SK-N-DZ (cell line): ENCODE data around the gene STPG4.
A peak's percentile ranks its signal among the peaks of the same experiment; 100 is the strongest.

Experiments
- DNase-seq: peaks from one replicate; pipeline ENCODE4 v3.0.0-alpha.2; 2015; ENCODE audit warnings: low spot score

Gene STPG4

GRCh38 chr2:47054868-47055267 is 100.2 kb downstream of the STPG4 start:
- DNase-seq, result no peak

GRCh38 chr2:47054036-47054555 is 101.0 kb downstream of the STPG4 start:
- DNase-seq, result no peak

GRCh38 chr2:47052847-47053246 is 102.3 kb downstream of the STPG4 start:
- no peak for DNase-seq

GRCh38 chr2:47051562-47051961 is 103.5 kb downstream of the STPG4 start:
- DNase-seq, result no peak

- no peak for DNase-seq
Observed at GRCh38 chr2:47050762-47051161, 104.3 kb downstream of the STPG4 start.

GRCh38 chr2:47050021-47050760 is 104.9 kb downstream of the STPG4 start:
- no peak for DNase-seq

- no peak for DNase-seq
Observed at GRCh38 chr2:47049502-47049901, 105.6 kb downstream of the STPG4 start.

GRCh38 chr2:47048801-47049480 is 106.2 kb downstream of the STPG4 start:
- DNase-seq, result no peak

GRCh38 chr2:47046271-47046670 is 108.8 kb downstream of the STPG4 start:
- no peak for DNase-seq

- no peak for DNase-seq
Observed at GRCh38 chr2:47043891-47044239, 111.2 kb downstream of the STPG4 start.

- DNase-seq, result peak; percentile 57
Observed at GRCh38 chr2:47043142-47043890, 111.8 kb downstream of the STPG4 start.

GRCh38 chr2:47041891-47042684 is 113.0 kb downstream of the STPG4 start:
- no peak for DNase-seq

GRCh38 chr2:47041063-47041462 is 114.0 kb downstream of the STPG4 start:
- DNase-seq, result no peak

GRCh38 chr2:47040651-47041050 is 114.5 kb downstream of the STPG4 start:
- no peak for DNase-seq

GRCh38 chr2:47039913-47040562 is 115.1 kb downstream of the STPG4 start:
- DNase-seq, result no peak

- no peak for DNase-seq
Observed at GRCh38 chr2:47039489-47039870, 115.6 kb downstream of the STPG4 start.

GRCh38 chr2:47038656-47039488 is 116.2 kb downstream of the STPG4 start:
- DNase-seq, result no peak

GRCh38 chr2:47037678-47038077 is 117.4 kb downstream of the STPG4 start:
- DNase-seq, result no peak
